Measurements from ENCODE around the gene PHTF1.

PHTF1 gene

DNA sequence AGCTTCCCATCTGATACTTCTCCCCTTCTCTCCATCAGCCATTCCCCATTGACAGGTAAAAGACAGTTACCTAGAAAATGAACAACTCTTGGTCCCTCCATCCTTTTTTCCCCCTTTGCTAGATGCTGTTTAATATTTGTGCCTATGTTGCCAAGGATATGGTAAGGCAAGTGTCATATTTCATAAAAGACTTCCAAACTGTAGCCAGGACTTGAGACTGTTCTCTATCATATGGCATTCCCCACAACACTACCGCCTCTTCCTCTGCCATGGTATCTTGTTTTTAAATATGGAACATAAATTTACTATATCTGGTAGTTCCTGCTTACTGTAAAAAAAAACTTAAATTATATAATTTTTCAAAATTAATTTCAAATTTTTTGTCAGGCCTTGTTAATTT lies 97.2 kb downstream of the PHTF1 start:
- no peak for DNase-seq

- no peak for DNase-seq
These were observed 99.2 kb downstream of the PHTF1 start for GRCh38 chr1:113660088-113660487.

DNA sequence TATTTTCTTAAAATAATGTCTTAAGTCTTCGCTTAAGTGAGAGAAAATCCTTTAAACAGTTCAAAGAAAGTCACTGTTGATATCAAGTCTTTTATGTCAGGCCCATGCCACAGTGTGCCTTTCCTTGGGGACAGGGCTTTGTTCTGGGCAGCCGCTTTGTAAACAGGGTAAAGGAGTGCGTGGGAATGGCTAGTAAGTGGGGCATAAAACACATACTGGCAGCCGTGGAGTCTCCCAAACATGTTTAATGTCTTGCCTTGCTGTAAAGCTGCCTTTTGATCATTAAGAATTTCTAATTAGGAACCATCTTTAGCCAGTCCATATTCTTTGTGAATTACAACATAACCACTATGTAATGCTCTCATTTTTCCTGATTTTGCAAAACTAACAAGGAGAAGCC lies 99.7 kb downstream of the PHTF1 start:
- no peak for DNase-seq

GRCh38 chr1:113659035-113659434 lies 100.3 kb downstream of the PHTF1 start:
- no peak for DNase-seq

GRCh38 chr1:113657556-113658063 lies 101.7 kb downstream of the PHTF1 start:
- no peak for DNase-seq

GRCh38 chr1:113657126-113657525 lies 102.2 kb downstream of the PHTF1 start:
- no peak for DNase-seq

DNA sequence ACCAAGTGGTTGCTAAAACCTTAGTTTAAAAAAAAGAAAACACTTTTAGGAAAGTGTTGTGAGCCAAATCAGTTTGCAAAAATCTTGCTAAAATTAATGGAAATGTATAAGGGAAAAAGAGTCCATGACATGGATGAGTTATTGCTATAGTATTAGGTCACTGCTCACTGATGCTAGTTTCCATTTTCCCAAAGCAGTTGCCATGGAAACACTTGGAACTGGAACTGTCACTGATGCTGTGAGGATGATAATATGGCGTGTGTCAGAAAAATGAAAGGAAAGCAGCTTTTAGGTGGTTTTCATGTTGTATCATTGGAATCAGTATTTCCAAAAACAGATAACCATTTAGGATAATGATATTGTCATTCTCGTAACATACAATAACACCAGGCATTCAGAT lies 104.4 kb downstream of the PHTF1 start:
- DNase-seq = no peak

DNA sequence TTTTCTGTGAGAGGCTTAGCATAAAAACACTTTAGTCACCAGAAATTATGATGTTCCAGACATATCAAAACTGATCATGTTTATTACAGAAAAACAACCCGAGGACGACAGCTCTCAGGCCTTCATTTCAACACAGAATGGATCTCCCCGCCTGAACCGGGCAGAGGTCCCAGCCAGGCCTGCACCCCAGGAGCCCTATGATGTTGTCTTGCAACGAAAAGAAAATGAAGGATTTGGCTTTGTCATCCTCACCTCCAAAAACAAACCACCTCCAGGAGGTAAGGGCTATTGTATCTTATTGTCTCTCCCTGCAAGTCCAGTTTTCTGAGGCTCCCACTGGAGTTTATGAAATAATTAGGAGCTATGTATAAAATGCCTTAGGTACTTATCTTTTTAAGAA lies 105.5 kb downstream of the PHTF1 start:
- no peak for DNase-seq

DNA sequence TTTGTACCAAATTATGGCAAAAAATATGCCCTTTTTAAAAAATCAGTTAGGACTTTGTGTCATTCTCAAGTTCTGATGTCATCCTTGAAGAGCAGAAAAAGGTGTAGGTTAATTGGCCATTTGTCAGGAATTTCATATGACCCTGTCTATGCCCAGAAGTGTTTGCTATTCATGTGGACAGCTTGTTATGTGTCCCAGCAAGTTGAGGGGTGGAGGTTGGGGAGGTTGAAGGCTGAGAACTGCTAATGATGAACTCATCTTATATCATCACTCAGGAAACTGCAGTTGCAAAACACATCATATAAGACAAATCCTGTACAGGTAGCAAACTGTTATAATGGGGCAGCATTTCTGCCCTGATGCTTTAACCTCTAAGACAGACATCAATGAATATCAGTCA lies 106.5 kb downstream of the PHTF1 start:
- no peak for DNase-seq

- no peak for DNase-seq
These were observed 110.8 kb downstream of the PHTF1 start for GRCh38 chr1:113648478-113648877.

- no peak for DNase-seq
These were observed 112.1 kb downstream of the PHTF1 start for GRCh38 chr1:113647164-113647563.
